Lower lobe of right lung (tissue), 2 donors: ENCODE data around the gene VRK1. TPM values are rescaled to one million over a fixed set of nuclear protein-coding genes. Genes with fewer than 3 reads are reported as not detected.
A peak's percentile ranks its signal among the peaks of the same experiment; 100 is the strongest.

ENCODE experiments used
- ATAC-seq, 2 donors: fragments of 200-7000 bp; cut with Tn5 transposase; one replicate each; pipeline ENCODE4 v1.9.1; 2020 to 2022; ENCODE audit warnings: mild to moderate bottlenecking in 2 of 2, moderate library complexity in 2 of 2
- DNase-seq: peaks from one replicate; pipeline ENCODE4 v3.0.0-alpha.2; 2020
- H3K27ac ChIP-seq: fragments of 200-600 bp; one replicate; pipeline ENCODE4 v1.8.0; 2022
- H3K27me3 ChIP-seq: fragments of 200-600 bp; one replicate; pipeline ENCODE4 v1.8.0; 2022; ENCODE audit warnings: low read depth
- H3K36me3 ChIP-seq: fragments of 200-600 bp; one replicate; pipeline ENCODE4 v1.8.0; 2022; ENCODE audit warnings: mild to moderate bottlenecking
- H3K4me1 ChIP-seq: fragments of 200-600 bp; one replicate; pipeline ENCODE4 v1.8.0; 2022
- H3K4me3 ChIP-seq: fragments of 200-600 bp; one replicate; pipeline ENCODE4 v1.8.0; 2022; ENCODE audit warnings: mild to moderate bottlenecking
- H3K9me3 ChIP-seq: fragments of 200-600 bp; one replicate; pipeline ENCODE4 v1.8.0; 2022
- CTCF ChIP-seq: fragments of 200-600 bp; IDR thresholded peaks from one replicate; pipeline ENCODE4 v1.8.0; 2022; ENCODE audit warnings: antibody characterized with exemption, mild to moderate bottlenecking
- intact Hi-C: fragments of 100-400 bp; cut with DNase I; formaldehyde crosslinking; loops from one replicate; pipeline ENCODE4 v1.11.0; 2022
- total RNA-seq: library from RNA; stranded (reverse); fragmentation: NEBNext Ultra II Directional; extraction: Animal tissue kit (Norgen Biotek cat#: 25700); gene quantifications from one replicate; pipeline ENCODE4 v1.2.1, GENCODE V29; 2021
- donor health status: DM: no; HTN: yes; CAD: no; lungs with severe emphysema.

VRK1 gene
- total RNA-seq, 1 donor from 2014 or later = 9.5 TPM

GRCh38 chr14:96851694-96852381, 54.7 kb downstream of the VRK1 start:
- no peaks in the 10 kb centered on the region for H3K9me3 ChIP-seq
- H3K27ac ChIP-seq = no peak overlapping the region
- no peaks in the 10 kb centered on the region for H3K27me3 ChIP-seq
- intact Hi-C loops = no loop called here
- DNase-seq (no peak), ATAC-seq (no peak)
- TF ChIP-seq CTCF = no peak
- H3K36me3 ChIP-seq = peaks cover 14% of the 10 kb centered on the region
- H3K4me1 ChIP-seq = no peaks in the 10 kb centered on the region
- no peak overlapping the region for H3K4me3 ChIP-seq

GRCh38 chr14:96852823-96853422, 55.7 kb downstream of the VRK1 start:
- Histone ChIP-seq H3K27me3 (no peaks in the 10 kb centered on the region), H3K27ac (no peak overlapping the region), H3K36me3 (peaks cover 10% of the 10 kb centered on the region), H3K4me1 (no peaks in the 10 kb centered on the region), H3K9me3 (no peaks in the 10 kb centered on the region), H3K4me3 (no peak overlapping the region)
- peak; percentile 47 for TF ChIP-seq CTCF
- ATAC-seq (peak in 1 of 2 donors; percentile 62), DNase-seq (no peak)
- intact Hi-C loops = no loop called here

- Histone ChIP-seq H3K27me3 (no peaks in the 10 kb centered on the region), H3K4me3 (no peak overlapping the region), H3K4me1 (no peaks in the 10 kb centered on the region), H3K36me3 (peaks cover 5% of the 10 kb centered on the region), H3K27ac (no peak overlapping the region), H3K9me3 (no peaks in the 10 kb centered on the region)
- intact Hi-C loops = no loop called here
- ATAC-seq (no peak), DNase-seq (no peak)
- no peak for TF ChIP-seq CTCF
These were observed 61.5 kb downstream of the VRK1 start for GRCh38 chr14:96858643-96859042.

GRCh38 chr14:96861568-96862310, 64.6 kb downstream of the VRK1 start:
- peaks cover 5% of the 10 kb centered on the region for H3K36me3 ChIP-seq
- no peaks in the 10 kb centered on the region for H3K4me1 ChIP-seq
- no peak for ATAC-seq
- H3K27ac ChIP-seq = no peak overlapping the region
- no peaks in the 10 kb centered on the region for H3K9me3 ChIP-seq
- no peaks in the 10 kb centered on the region for H3K27me3 ChIP-seq
- TF ChIP-seq CTCF = no peak
- intact Hi-C loops = no loop called here
- no peak for DNase-seq
- no peak overlapping the region for H3K4me3 ChIP-seq

- no peak for DNase-seq
- H3K27ac ChIP-seq = no peak overlapping the region
- no peaks in the 10 kb centered on the region for H3K9me3 ChIP-seq
- H3K4me3 ChIP-seq = no peak overlapping the region
- no peaks in the 10 kb centered on the region for H3K36me3 ChIP-seq
- H3K4me1 ChIP-seq = no peaks in the 10 kb centered on the region
- H3K27me3 ChIP-seq = no peaks in the 10 kb centered on the region
- TF ChIP-seq CTCF = no peak
- no peak for ATAC-seq
- intact Hi-C loops = no loop called here
These were observed 66.3 kb downstream of the VRK1 start for GRCh38 chr14:96863327-96863985.
